IPS-NIHi11 (cell line): ENCODE measurements around the gene TAF11L2.
"Not testable (repeated sequence)": the region's sequence is repeated elsewhere in the genome, so short reads cannot be mapped to it uniquely, and the experiment has no call there.

ENCODE experiments used
- DNase-seq: peaks from one replicate; pipeline ENCODE4 v3.0.0; 2012; ENCODE audit warnings: mixed read lengths, low spot score

Gene TAF11L2

GRCh38 chr5:17497931-17498330 lies at the start of gene TAF11L2:
Gene TAF11L2, plus strand, starts transcription at chr5:17498231.
- DNase-seq, result not testable (repeated sequence)

- no peak for DNase-seq
Measured at GRCh38 chr5:17448877-17449276, 49.2 kb upstream of the TAF11L2 start.

- DNase-seq, result no peak
Measured at GRCh38 chr5:17452936-17453335, 45.1 kb upstream of the TAF11L2 start.

GRCh38 chr5:17455942-17456341 lies 42.1 kb upstream of the TAF11L2 start:
- no peak for DNase-seq

GRCh38 chr5:17461793-17462192 lies 36.2 kb upstream of the TAF11L2 start:
- no peak for DNase-seq

- DNase-seq, result no peak
Measured at GRCh38 chr5:17463653-17464052, 34.4 kb upstream of the TAF11L2 start.

- DNase-seq, result no peak
Measured at GRCh38 chr5:17470064-17470463, 28.0 kb upstream of the TAF11L2 start.

- DNase-seq, result not testable (repeated sequence)
Measured at GRCh38 chr5:17475064-17475463, 23.0 kb upstream of the TAF11L2 start.

- no peak for DNase-seq
Measured at GRCh38 chr5:17477043-17477442, 21.0 kb upstream of the TAF11L2 start.

GRCh38 chr5:17477573-17478265 lies 20.3 kb upstream of the TAF11L2 start:
- no peak for DNase-seq

GRCh38 chr5:17481378-17481777 lies 16.7 kb upstream of the TAF11L2 start:
- DNase-seq, result no peak

- no peak for DNase-seq
Measured at GRCh38 chr5:17482790-17483189, 15.2 kb upstream of the TAF11L2 start.

- DNase-seq, result not testable (repeated sequence)
Measured at GRCh38 chr5:17486464-17487173, 11.4 kb upstream of the TAF11L2 start.

- no peak for DNase-seq
Measured at GRCh38 chr5:17487174-17487512, 10.9 kb upstream of the TAF11L2 start.

- DNase-seq, result not testable (repeated sequence)
Measured at GRCh38 chr5:17491257-17491656, 6.8 kb upstream of the TAF11L2 start.

- DNase-seq, result no peak
Measured at GRCh38 chr5:17492770-17493169, 5.3 kb upstream of the TAF11L2 start.

- no peak for DNase-seq
Measured at GRCh38 chr5:17497446-17497845, 585 bp upstream of the TAF11L2 start.

GRCh38 chr5:17511775-17512325 lies 13.8 kb downstream of the TAF11L2 start:
- no peak for DNase-seq

- not testable (repeated sequence) for DNase-seq
Measured at GRCh38 chr5:17517526-17517925, 19.5 kb downstream of the TAF11L2 start.

- not testable (repeated sequence) for DNase-seq
Measured at GRCh38 chr5:17518067-17518466, 20.0 kb downstream of the TAF11L2 start, which contains the start of gene TAF11L3. Gene TAF11L3, plus strand, starts transcription at chr5:17518367.

GRCh38 chr5:17519508-17519907 lies 21.5 kb downstream of the TAF11L2 start:
- DNase-seq, result not testable (repeated sequence)

- DNase-seq, result not testable (repeated sequence)
Measured at GRCh38 chr5:17521501-17521900, 23.5 kb downstream of the TAF11L2 start, which contains the start of gene TAF11L4. Gene TAF11L4, plus strand, starts transcription at chr5:17521801.

- not testable (repeated sequence) for DNase-seq
Measured at GRCh38 chr5:17524935-17525334, 26.9 kb downstream of the TAF11L2 start, which contains the start of gene TAF11L5. Gene TAF11L5, plus strand, starts transcription at chr5:17525235.
